Embryonic facial prominence (tissue), 1 donor: Measurements from ENCODE around the gene PHF21A.

ENCODE experiments used
- DNase-seq: peaks from one replicate; pipeline ENCODE4 v3.0.0-alpha.2; 2016; ENCODE audit errors: extremely low spot score

PHF21A gene

DNA sequence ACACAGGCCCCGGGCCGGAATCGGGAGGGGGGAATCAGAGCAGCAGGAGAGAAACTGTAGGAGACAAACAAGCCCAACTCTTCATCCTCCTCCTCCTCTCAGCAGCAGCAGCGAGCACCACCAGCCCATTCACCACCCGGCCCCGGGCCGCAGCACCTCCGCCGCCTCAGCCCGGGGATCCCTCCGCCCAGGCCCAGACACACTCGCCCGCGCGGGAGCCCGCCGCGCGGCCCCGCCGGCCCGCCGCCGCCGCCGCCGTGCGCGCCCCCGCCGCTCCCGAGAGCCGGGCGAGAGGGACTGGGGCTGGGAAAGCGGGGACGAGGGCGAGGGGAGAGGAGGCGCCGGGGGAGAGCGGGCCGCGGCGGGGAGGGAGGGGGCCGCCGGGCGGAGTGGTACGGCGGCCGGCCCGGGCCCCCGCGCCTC lies at the start of gene PHF21A:
PHF21A (minus strand) TSS at position 154 of the 423 bp plus-strand sequence. CDS start 37,235 bp downstream, outside the sequence.
- no peak for DNase-seq

DNA sequence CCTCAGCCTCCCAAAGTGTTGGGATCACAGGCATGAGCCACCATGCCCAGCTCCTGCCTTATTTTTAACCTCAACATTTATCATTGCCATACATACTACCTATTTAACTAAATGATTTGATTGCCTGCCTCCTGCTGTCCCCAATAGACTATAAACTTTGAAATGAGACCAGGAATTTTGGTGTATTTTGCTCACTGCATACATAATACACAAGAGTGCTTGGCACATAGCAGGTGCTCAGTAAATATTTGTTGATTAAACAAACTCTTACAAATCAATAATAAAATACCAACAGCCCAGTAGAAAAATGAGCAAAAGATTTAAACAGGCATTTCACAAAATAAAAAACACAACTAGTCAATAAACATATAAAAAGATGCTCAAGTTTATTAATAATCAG lies 49.5 kb upstream of the PHF21A start:
- no peak for DNase-seq

GRCh38 chr11:46162700-46163099 lies 41.4 kb upstream of the PHF21A start:
- DNase-seq, result no peak

GRCh38 chr11:46161201-46161600 lies 39.9 kb upstream of the PHF21A start:
- DNase-seq, result no peak

DNA sequence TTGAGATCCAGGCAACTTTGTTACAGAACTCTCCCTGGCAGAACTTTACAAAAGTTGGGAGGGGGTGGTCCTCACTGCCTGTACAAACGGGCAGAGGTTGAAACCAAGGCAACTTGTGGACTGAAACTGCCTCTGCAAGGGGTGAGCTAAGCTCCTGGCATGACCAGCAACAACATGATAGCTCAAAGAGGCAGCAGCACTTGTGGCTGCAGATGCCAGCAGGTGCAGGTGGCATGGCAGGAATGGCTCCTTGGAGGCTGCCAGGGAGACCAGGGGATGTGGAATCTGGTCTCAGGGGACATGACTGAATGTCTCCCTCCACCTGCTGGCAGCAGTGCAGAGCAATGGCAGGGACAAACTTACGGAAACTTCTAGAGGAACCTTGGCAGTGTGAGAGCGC lies 38.8 kb upstream of the PHF21A start:
- DNase-seq, result no peak

DNA sequence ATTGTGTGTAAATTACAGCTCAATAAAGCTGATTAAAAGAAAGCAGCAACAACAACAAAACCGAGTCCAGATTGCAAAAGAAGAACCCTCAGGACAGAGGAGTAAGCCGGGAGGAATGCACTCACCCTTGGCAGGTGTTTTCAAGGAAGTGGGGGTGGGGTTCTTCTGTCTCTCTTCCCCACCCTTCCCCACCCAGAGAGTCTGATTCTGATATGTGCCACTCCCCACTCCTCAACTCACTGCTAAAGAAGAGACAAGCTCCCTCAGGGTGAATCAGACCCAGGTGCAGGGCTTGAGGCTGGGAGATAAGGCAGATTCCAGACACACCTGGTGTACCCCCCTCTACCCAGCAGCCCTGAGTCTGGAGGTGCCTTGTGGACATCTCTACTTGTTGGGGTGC lies 38.4 kb upstream of the PHF21A start:
- DNase-seq, result no peak

- DNase-seq, result no peak
Observed at GRCh38 chr11:46149826-46150225, 28.6 kb upstream of the PHF21A start.

DNA sequence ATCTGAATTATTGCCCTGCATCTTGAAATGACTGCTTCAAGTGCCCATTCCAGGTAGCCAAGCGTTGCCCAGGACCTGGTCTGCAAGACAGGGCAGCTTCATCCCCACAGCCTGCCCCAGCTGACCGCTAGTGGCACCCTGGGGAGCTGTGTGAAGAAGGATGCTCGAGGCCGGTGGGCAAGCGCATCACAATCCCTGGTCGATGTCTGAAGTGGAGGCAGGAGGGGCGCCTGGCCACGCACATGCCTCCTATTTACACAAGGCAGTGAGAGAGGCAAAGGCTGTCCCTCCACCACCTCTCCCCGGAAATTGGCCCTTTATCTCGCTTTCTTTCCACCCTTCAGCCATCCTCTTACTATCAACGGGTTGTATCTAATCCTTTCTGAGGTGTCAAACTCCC lies 28.1 kb upstream of the PHF21A start:
- no peak for DNase-seq

DNA sequence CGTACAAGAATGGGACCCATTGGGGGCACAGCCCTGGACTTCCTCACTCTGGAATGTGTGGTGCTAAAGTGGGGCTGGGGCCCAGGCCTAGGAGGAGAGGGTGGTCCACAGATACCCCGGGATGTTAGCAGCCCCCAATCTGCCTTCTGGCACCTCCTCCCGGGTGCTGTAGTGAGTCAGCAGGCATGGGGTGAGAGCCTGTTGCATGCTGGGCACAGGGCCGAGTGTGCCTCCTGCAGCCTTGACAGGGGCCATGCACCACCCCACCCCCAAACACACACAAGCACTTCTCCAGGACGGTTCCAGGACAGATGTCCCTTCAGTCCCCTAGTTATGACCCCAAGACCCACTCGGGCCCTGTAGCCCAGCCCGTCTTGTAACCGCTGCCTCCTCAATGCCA lies 23.5 kb upstream of the PHF21A start:
- DNase-seq, result no peak

GRCh38 chr11:46143049-46143806 lies 22.0 kb upstream of the PHF21A start:
- DNase-seq, result no peak

DNA sequence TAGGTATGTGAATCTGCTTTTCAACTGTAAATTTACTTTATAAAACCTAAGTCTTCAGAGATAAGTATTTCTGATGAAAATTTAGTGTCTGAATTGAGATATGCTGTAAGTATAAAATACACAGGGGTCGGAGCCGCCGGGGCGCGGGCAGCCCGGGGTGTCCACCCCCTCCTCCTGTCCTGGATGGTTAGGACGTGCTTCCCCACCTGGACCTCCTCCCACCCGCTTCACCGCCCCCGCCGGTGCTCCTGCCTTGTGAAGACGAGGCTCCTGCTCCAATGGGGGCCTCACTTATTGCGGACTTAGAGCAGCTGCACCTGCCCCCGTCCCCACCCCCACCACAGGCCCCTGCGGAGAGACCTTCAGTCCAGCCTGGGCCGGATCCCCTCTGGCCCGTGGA lies 21.3 kb upstream of the PHF21A start:
- DNase-seq, result no peak

DNA sequence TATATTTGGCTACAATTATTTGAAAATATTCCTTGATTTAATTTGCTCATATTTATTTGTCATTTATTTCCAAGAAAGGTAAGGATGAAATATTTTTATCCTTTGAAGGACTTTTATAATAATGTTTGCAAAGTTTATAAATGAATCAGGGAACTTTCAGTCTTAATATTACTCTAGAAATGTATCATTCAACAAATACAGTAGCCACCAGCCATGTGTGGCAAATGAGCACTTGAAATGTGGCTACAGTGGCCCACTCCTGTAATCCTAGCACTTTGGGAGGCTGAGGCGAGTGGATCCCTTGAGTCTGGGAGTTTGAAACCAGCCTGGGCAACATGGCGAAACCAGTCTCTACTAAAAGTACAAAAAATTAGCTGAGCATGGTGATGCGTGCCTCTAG lies 20.3 kb upstream of the PHF21A start:
- no peak for DNase-seq

- DNase-seq, result no peak
Observed at GRCh38 chr11:46134540-46134939, 13.3 kb upstream of the PHF21A start.

GRCh38 chr11:46134061-46134460 lies 12.8 kb upstream of the PHF21A start:
- no peak for DNase-seq

DNA sequence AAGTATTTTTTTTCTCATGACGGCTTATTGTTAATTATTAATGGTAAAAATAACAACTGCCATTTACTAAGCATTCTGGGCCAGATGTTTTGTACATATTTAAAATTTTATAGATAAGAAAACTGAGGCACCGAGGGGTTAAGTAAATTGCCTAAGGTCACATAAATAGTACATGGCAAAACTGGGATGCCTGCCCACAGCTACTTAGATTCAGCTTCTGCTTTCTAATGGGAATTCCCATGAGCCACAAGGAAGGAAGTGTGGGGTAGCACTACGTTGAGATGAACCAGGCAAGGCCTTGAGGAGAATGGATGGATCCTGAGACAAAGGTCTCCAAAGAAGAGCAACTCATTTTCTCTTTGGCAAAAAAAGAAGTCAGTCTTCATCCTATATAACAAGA lies 11.9 kb upstream of the PHF21A start:
- DNase-seq, result no peak

- no peak for DNase-seq
Observed at GRCh38 chr11:46130286-46130940, 9.2 kb upstream of the PHF21A start.

DNA sequence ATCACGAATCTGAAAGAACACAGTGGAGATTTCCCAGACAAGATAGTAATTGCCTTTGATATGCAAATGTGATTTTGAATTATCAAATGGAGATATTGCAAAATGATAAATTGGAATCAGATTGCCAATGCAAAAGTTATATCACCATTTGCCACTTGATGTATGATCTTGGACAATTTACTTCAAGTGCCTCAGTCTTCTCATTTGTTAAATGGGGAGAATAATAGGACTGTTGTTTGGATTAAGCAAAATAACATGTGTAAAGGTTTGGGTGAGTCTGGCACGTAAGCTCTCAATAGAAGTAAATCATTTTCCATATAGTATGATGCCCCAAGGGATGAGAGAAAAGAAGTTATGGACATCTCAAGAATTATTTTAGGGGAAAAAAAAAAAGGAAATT lies 7.9 kb upstream of the PHF21A start:
- no peak for DNase-seq

DNA sequence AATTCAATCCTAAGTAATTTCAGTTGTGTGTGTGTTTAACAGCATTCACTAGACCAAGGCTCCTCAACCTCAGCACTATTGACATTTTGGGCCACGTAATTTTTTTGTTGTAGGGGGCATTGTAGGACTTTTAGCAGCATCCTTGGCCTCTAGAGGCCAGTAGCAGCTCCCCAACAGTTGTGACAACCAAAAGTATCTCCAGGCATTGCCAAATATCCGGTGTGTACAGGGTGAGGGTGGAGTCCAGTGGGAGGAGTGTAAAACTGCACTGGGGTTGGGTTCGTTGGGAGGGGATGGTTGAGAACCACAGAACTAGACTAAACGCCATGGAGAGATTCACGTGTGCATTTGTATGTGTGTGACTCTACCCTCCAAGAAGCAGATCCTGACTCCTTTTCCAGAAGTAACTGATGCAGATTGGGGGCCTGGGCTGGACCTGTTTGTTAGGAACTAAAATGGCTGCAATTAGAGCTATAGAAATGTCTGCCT lies 5.9 kb upstream of the PHF21A start:
- DNase-seq, result no peak

GRCh38 chr11:46125284-46125683 lies 4.0 kb upstream of the PHF21A start:
- no peak for DNase-seq

DNA sequence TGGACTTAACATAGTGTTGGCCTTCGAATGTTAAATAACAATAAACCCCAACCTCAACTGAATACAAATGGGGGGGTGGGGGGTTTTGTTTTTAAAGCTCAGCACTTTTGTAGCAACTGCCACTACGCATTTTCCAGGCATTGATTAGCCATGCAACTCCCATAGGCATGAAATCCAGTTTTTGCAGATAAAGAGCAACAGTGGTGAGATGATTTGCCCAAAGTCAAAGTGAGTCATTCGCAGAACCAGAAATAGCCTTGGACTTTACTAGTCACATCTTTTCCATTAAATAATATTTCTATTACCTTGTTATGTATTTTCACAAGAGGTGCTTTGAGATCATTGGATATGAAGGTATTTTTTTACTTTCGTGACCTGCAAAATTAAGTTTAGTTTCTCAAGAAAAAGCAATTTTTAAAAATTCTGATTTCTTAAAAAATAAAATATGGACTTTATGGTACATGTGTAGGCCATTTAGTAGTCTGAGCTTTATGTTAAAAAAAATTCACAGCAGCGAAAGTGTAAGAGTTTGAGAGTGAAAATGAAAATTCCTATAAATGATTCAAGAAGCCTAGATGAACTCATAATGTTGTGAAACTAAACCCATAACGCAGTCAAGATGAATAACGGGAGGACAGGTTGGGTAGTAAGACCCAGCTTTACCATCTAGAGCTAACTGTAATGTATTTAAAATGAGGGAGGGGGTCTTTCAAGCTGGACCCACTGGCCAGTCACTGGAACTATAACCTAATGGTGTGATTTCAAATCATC lies 1.9 kb upstream of the PHF21A start:
- DNase-seq, result no peak

GRCh38 chr11:46121724-46122477 lies 647 bp upstream of the PHF21A start:
- peak; percentile 89 for DNase-seq
